Measurements from ENCODE around the gene ELL2. TPM values are rescaled to one million over a fixed set of nuclear protein-coding genes. Genes with fewer than 3 reads are reported as not detected.

Gene ELL2
- total RNA-seq, 2 donors from 2014 or later: 26.9 to 38.2 TPM

GRCh38 chr5:95887977-95888376 lies 73.7 kb downstream of the ELL2 start:
- intact Hi-C loops (cut with DNase I): no loop called here

GRCh38 chr5:95886340-95887044 lies 75.2 kb downstream of the ELL2 start:
- TF ChIP-seq CTCF (IDR thresholded peaks at IDR 0.05): no peak
- H3K36me3 ChIP-seq: no peaks in the 10 kb centered on the region

More at GRCh38 chr5:95887977-95888376, 73.7 kb downstream of the ELL2 start:
- Histone ChIP-seq H3K27me3 (no peaks in the 10 kb centered on the region), H3K9ac (ENCODE audit: low read depth in 2 of 2, low read length in 2 of 2) (no peak overlapping the region), H3K4me3 (no peak overlapping the region), H3K4me1 (no peaks in the 10 kb centered on the region), H3K9me3 (no peaks in the 10 kb centered on the region), H3K36me3 (no peaks in the 10 kb centered on the region), H3K27ac (no peak overlapping the region)
- DNase-seq: no peak
- TF ChIP-seq CTCF (IDR thresholded peaks at IDR 0.05): no peak

GRCh38 chr5:95884511-95884910 lies 77.1 kb downstream of the ELL2 start:
- Histone ChIP-seq H3K9ac (ENCODE audit: low read depth in 2 of 2, low read length in 2 of 2) (no peak overlapping the region), H3K27me3 (no peaks in the 10 kb centered on the region), H3K27ac (no peak overlapping the region), H3K4me1 (no peaks in the 10 kb centered on the region), H3K4me3 (no peak overlapping the region), H3K36me3 (no peaks in the 10 kb centered on the region), H3K9me3 (no peaks in the 10 kb centered on the region)
- TF ChIP-seq CTCF (IDR thresholded peaks at IDR 0.05): no peak
- no peak for DNase-seq
- intact Hi-C loops (cut with DNase I): no loop called here

More at GRCh38 chr5:95886340-95887044, 75.2 kb downstream of the ELL2 start:
- intact Hi-C loops (cut with DNase I): no loop called here
- Histone ChIP-seq H3K9me3 (no peaks in the 10 kb centered on the region), H3K27ac (no peak overlapping the region), H3K4me3 (no peak overlapping the region), H3K9ac (ENCODE audit: low read depth in 2 of 2, low read length in 2 of 2) (no peak overlapping the region), H3K27me3 (no peaks in the 10 kb centered on the region), H3K4me1 (no peaks in the 10 kb centered on the region)
- DNase-seq: no peak

- intact Hi-C loops (cut with DNase I): no loop called here
- Histone ChIP-seq H3K4me3 (no peak overlapping the region), H3K9ac (ENCODE audit: low read depth in 2 of 2, low read length in 2 of 2) (no peak overlapping the region), H3K9me3 (no peaks in the 10 kb centered on the region), H3K27ac (no peak overlapping the region), H3K36me3 (no peaks in the 10 kb centered on the region), H3K4me1 (no peaks in the 10 kb centered on the region), H3K27me3 (no peaks in the 10 kb centered on the region)
- TF ChIP-seq CTCF (IDR thresholded peaks at IDR 0.05): no peak
- no peak for DNase-seq
Measured at GRCh38 chr5:95884017-95884325, 77.7 kb downstream of the ELL2 start.

- intact Hi-C loops (cut with DNase I): no loop called here
- no peak for DNase-seq
- Histone ChIP-seq H3K27me3 (no peaks in the 10 kb centered on the region), H3K9ac (ENCODE audit: low read depth in 2 of 2, low read length in 2 of 2) (no peak overlapping the region), H3K27ac (no peak overlapping the region), H3K4me3 (no peak overlapping the region), H3K9me3 (no peaks in the 10 kb centered on the region), H3K4me1 (peaks cover 5% of the 10 kb centered on the region), H3K36me3 (no peaks in the 10 kb centered on the region)
- TF ChIP-seq CTCF (IDR thresholded peaks at IDR 0.05): no peak
Measured at GRCh38 chr5:95883185-95884016, 78.2 kb downstream of the ELL2 start.
